HepG2 (cell line): Measurements from ENCODE around the gene SMYD4. TPM values are rescaled to one million over a fixed set of nuclear protein-coding genes. Genes with fewer than 3 reads are reported as not detected.

ENCODE experiments used
- ARID3A ChIP-seq: IDR thresholded peaks from 2 replicates; pipeline ENCODE4 v1.6.1; 2012; ENCODE audit warnings: low read depth, low read length, improper control_type of control experiment
- ATF7 ChIP-seq, 2 experiments: fragments of 450-650 bp in 1 of 2; sonication (generic) in 1 of 2; formaldehyde crosslinking in 1 of 2; IDR thresholded peaks; 2 replicates each; pipeline versions ENCODE4 v1.4.0 to v1.6.1; 2016 to 2020; ENCODE audit warnings: antibody characterized with exemption in 1 of 2, mild to moderate bottlenecking in 1 of 2, missing genetic modification reagents in 1 of 2
- MBNL3 ChIP-seq: fragments of 250-450 bp; sonication (Bioruptor Pico); conservative IDR thresholded peaks from 2 replicates; pipeline ENCODE4 v1.8.0; 2022; ENCODE audit warnings: mild to moderate bottlenecking, inconsistent platforms
- NCOA1 ChIP-seq: sonication (generic); formaldehyde crosslinking; IDR thresholded peaks from 2 replicates; pipeline ENCODE4 v1.9.0; 2021; ENCODE audit warnings: missing genetic modification reagents
- NCOA2 ChIP-seq: sonication (generic); formaldehyde crosslinking; IDR thresholded peaks from 2 replicates; pipeline ENCODE4 v1.8.0; 2022; ENCODE audit warnings: inconsistent platforms
- SNAPC2 ChIP-seq: sonication (generic); formaldehyde crosslinking; IDR thresholded peaks from 2 replicates; pipeline ENCODE4 v1.8.1; 2022; ENCODE audit warnings: mild to moderate bottlenecking, missing genetic modification reagents
- ZBTB34 ChIP-seq: sonication (generic); formaldehyde crosslinking; IDR thresholded peaks from 2 replicates; pipeline ENCODE4 v1.8.0; 2022; ENCODE audit warnings: mild to moderate bottlenecking, missing genetic modification reagents
- ZNF407 ChIP-seq: sonication (generic); formaldehyde crosslinking; IDR thresholded peaks from one replicate; pipeline ENCODE4 v1.5.1; 2020; ENCODE audit warnings: mild to moderate bottlenecking, missing genetic modification reagents; ENCODE audit errors: not compliant biosample characterization
- ZNF512B ChIP-seq: sonication (generic); formaldehyde crosslinking; IDR thresholded peaks from 2 replicates; pipeline ENCODE4 v1.5.1; 2020; ENCODE audit warnings: missing genetic modification reagents, mild to moderate bottlenecking, borderline replicate concordance
- ZNF691 ChIP-seq: sonication (generic); formaldehyde crosslinking; IDR thresholded peaks from 2 replicates; pipeline ENCODE4 v1.4.0; 2020; ENCODE audit warnings: missing genetic modification reagents, low read depth, mild to moderate bottlenecking, borderline replicate concordance
- ZNF766 ChIP-seq: sonication (generic); formaldehyde crosslinking; IDR thresholded peaks from 2 replicates; pipeline ENCODE4 v1.5.0; 2020; ENCODE audit warnings: missing genetic modification reagents, borderline replicate concordance
- ZNF781 ChIP-seq: sonication (generic); formaldehyde crosslinking; IDR thresholded peaks from 2 replicates; pipeline ENCODE4 v1.5.1; 2020; ENCODE audit warnings: borderline replicate concordance, mild to moderate bottlenecking, missing genetic modification reagents; ENCODE audit errors: not compliant biosample characterization
- ZSCAN30 ChIP-seq: sonication (generic); formaldehyde crosslinking; IDR thresholded peaks from 2 replicates; pipeline ENCODE4 v1.5.0; 2020; ENCODE audit warnings: mild to moderate bottlenecking, missing genetic modification reagents
- polyA plus RNA-seq, 8 experiments: library from polyadenylated mRNA; depleted of rRNA in 3 of 8; stranded (reverse) in 7 of 8; unstranded in 1 of 8; fragments of >200 nt; fragmentation: Illumina TruSeq in 4 of 8; extraction: Trizol in 4 of 8; gene quantifications; 2 replicates each; pipeline versions ENCODE4 v1.2.1 to v1.2.3, GENCODE V29; 2011 to 2016; ENCODE audit warnings: low read depth in 4 of 8, missing spikeins in 1 of 8, mixed read lengths in 1 of 8; ENCODE audit not compliant: insufficient read depth in 1 of 8
- total RNA-seq, 5 experiments: library from RNA; depleted of rRNA; stranded (reverse); fragments of >200 nt; fragmentation: Illumina TruSeq; extraction: Trizol; gene quantifications; 2 replicates each; pipeline ENCODE4 v1.2.3, GENCODE V29; 2016; ENCODE audit warnings: low read depth in 1 of 5

SMYD4 gene
- total and polyA plus RNA-seq, 2 of the 13 experiments (the other 11 are each of a cell fraction or from before 2014, with no cell fraction given) = 7.4 to 11.3 TPM

- no peak for TF ChIP-seq ATF7 (IDR thresholded peaks at IDR 0.05)
- no peak for TF ChIP-seq ATF7 (CRISPR knock-in tag; IDR thresholded peaks at IDR 0.05)
- TF ChIP-seq NCOA2 = no peak
- TF ChIP-seq NCOA1 (CRISPR knock-in tag) = no peak
- TF ChIP-seq ZSCAN30 (CRISPR knock-in tag) = no peak
- no peak for TF ChIP-seq MBNL3 (CRISPR knock-in tag)
- no peak for TF ChIP-seq SNAPC2 (CRISPR knock-in tag)
- TF ChIP-seq ZNF407 (CRISPR knock-in tag) = no peak
- TF ChIP-seq ZNF781 (CRISPR knock-in tag) = no peak
- no peak for TF ChIP-seq ZBTB34 (CRISPR knock-in tag)
- TF ChIP-seq ZNF512B = 0 out of 2 replicates have a peak, but pooled peaks have one; percentile 39
- 0 out of 2 replicates have a peak, but pooled peaks have one; percentile 26 for TF ChIP-seq ZNF766 (CRISPR knock-in tag)
- TF ChIP-seq ZNF691 (CRISPR knock-in tag) = no peak
- no peak for TF ChIP-seq ARID3A
These were observed 93.8 kb downstream of the SMYD4 start (continued) for GRCh38 chr17:1735834-1736347.
